ENCODE measurements around the gene ZNF33A. TPM values are rescaled to one million over a fixed set of nuclear protein-coding genes. Genes with fewer than 3 reads are reported as not detected.
A peak's percentile ranks its signal among the peaks of the same experiment; 100 is the strongest.

Gene ZNF33A
- total and polyA plus RNA-seq, 4 donors, result 6.7 to 25.7 (median 13.1) TPM

- H3K9ac ChIP-seq (ENCODE audit: low read depth in 1 of 2, low read length in 2 of 2), result no peak overlapping the region
- no peaks in the 10 kb centered on the region for H3K4me1 ChIP-seq (ENCODE audit: control insufficient read depth in 4 of 4, insufficient read depth in 4 of 4, low read length in 3 of 4)
- no peak overlapping the region for H3K27ac ChIP-seq (ENCODE audit: low read depth in 1 of 2, low read length in 2 of 2)
- WGBS, result 90% methylated on average over 2 of the region's 2 CpGs
- peaks cover 27 to 54% (median 37%) of the 10 kb centered on the region in 4 donors for H3K9me3 ChIP-seq (ENCODE audit: control insufficient read depth in 4 of 4, low read length in 3 of 4)
- peaks cover 7 to 39% (median 31%) of the 10 kb centered on the region in 4 donors for H3K36me3 ChIP-seq (ENCODE audit: control insufficient read depth in 4 of 4, insufficient read depth in 3 of 4, low read depth in 1 of 4, low read length in 3 of 4)
- no peaks in the 10 kb centered on the region for H3K27me3 ChIP-seq (ENCODE audit: control insufficient read depth in 4 of 4, insufficient read depth in 4 of 4, low read length in 3 of 4)
- H3K4me3 ChIP-seq (ENCODE audit: low read depth in 1 of 3, low read length in 3 of 3), result peak overlapping the region in 2 of 3 donors; percentile 38 to 41
- TF ChIP-seq MAX (IDR thresholded peaks at IDR 0.05) (no peak), RAD21 (IDR thresholded peaks at IDR 0.05) (no peak), HNF4A (conservative IDR thresholded peaks at IDR 0.05) (no peak), REST (IDR thresholded peaks at IDR 0.05) (no peak), ZBTB33 (IDR thresholded peaks at IDR 0.05) (no peak), NR2F2 (IDR thresholded peaks at IDR 0.05) (no peak), CTCF (IDR thresholded peaks at IDR 0.05; ENCODE audit: low read depth, low read length, missing input control) (no peak), RXRA (IDR thresholded peaks at IDR 0.05) (no peak), ATF3 (IDR thresholded peaks at IDR 0.05) (no peak), TAF1 (conservative IDR thresholded peaks at IDR 0.05) (no peak), JUND (IDR thresholded peaks at IDR 0.05) (no peak), SP1 (IDR thresholded peaks at IDR 0.05) (no peak), EGR1 (IDR thresholded peaks at IDR 0.05; ENCODE audit: low read depth in 2 of 2) (no peak), HNF4G (IDR thresholded peaks at IDR 0.05) (no peak), GABPA (IDR thresholded peaks at IDR 0.05 in 1 of 2, conservative IDR thresholded peaks at IDR 0.05 in 1 of 2) (no peak), FOXA2 (IDR thresholded peaks at IDR 0.05) (no peak), YY1 (IDR thresholded peaks at IDR 0.05) (no peak)
- DNase-seq (ENCODE audit: low spot score), result no peak
Observed at GRCh38 chr10:38112159-38112558, 101.7 kb downstream of the ZNF33A start.

Small RNA genes within 50 kb of the gene (small RNA-seq; reads per million reads assigned to genes)
- gene AL161931.1 (not detected), gene FXYD6P2 (not detected), gene RF00019 (not detected), gene RNU6-795P (not detected)

Other genes starting within 250 kb of the ZNF33A start
- gene ZNF248, start 153.1 kb upstream of the ZNF33A start, total RNA-seq, result 1 to 10 TPM; 5.5 to 7.9 TPM
- 1 to 10 TPM; 1.8 to 3.2 TPM for gene ZNF248, start 153.1 kb upstream of the ZNF33A start, polyA plus RNA-seq
- 1 to 10 TPM; 2.3 to 2.8 TPM for gene ZNF25, start 34.0 kb upstream of the ZNF33A start, total RNA-seq
- gene ZNF25, start 34.0 kb upstream of the ZNF33A start, polyA plus RNA-seq, result 1 to 10 TPM in 1 of 2 donors, under 1 TPM in 1; 0.93 to 1.1 TPM
- gene ZNF37A, start 83.7 kb downstream of the ZNF33A start, total RNA-seq, result 10 to 100 TPM in 1 of 2 donors, 1 to 10 TPM in 1; 5.2 to 11.5 TPM
- gene ZNF37A, start 83.7 kb downstream of the ZNF33A start, polyA plus RNA-seq, result 1 to 10 TPM; 3.5 to 3.6 TPM